Left kidney (tissue), 2 donors: ENCODE results near the gene REPS2. TPM values are rescaled to one million over a fixed set of nuclear protein-coding genes. Genes with fewer than 3 reads are reported as not detected.
"Not testable (repeated sequence)": the region's sequence is repeated elsewhere in the genome, so short reads cannot be mapped to it uniquely, and the experiment has no call there.

Experiments
- DNase-seq: peaks from one replicate; pipeline ENCODE4 v3.0.0-alpha.2; 2013
- polyA plus RNA-seq: library from polyadenylated mRNA; unstranded; fragments of 120-200 nt; gene quantifications from one replicate; pipeline ENCODE4 v1.2.1, GENCODE V29; 2013; ENCODE audit not compliant: insufficient read length

REPS2 gene
- polyA plus RNA-seq, 1 donor, result 12.1 TPM

- DNase-seq, result no peak
Observed at GRCh38 chrX:16963216-16963615, 16.8 kb downstream of the REPS2 start.

- not testable (repeated sequence) for DNase-seq
Observed at GRCh38 chrX:16964976-16965375, 18.5 kb downstream of the REPS2 start.

GRCh38 chrX:16966752-16967448 is 20.4 kb downstream of the REPS2 start:
- DNase-seq, result no peak

GRCh38 chrX:16968753-16969152 is 22.3 kb downstream of the REPS2 start:
- DNase-seq, result not testable (repeated sequence)

DNA sequence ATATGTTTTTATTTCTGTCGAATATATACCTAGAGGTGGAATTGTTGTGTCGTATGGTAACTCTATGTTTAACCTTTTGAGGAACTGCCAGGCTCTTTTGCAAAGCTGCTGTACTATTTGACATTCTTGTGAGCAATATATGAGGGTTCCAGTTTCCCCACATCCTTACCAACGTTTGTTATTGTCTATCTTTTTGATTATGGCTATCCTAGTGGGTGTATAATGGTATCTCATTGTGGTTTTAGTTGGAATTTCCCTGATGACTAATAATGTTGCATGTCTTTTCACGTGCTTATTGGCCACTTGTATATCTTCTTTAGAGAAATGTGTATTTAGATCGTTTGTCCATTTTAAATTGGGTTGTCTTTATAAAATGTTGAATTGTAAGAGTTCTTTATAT is 24.5 kb downstream of the REPS2 start:
- DNase-seq, result no peak

- DNase-seq, result no peak
Observed at GRCh38 chrX:16971694-16972093, 25.2 kb downstream of the REPS2 start.

- DNase-seq, result no peak
Observed at GRCh38 chrX:16975233-16975632, 28.8 kb downstream of the REPS2 start.

DNA sequence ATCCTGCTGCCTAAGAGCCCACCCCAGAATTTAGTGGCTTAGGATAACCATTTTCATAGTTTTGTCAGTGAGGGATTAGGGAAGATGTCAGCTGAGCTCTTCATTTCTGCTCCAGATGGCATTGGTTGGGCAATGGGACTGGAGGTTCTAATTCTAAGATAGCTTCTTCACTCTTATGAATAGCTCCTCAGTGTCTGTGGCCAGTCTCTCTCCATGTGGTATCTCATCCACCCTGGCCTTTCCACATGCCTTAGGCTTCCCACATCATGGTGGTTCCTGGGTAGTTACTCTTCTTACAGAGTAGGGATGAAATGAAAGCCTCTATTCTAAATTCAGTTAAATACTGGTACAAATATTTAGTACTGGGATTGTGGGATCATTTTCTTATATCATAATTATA is 31.3 kb downstream of the REPS2 start:
- DNase-seq, result no peak

- no peak for DNase-seq
Observed at GRCh38 chrX:16978193-16978984, 31.9 kb downstream of the REPS2 start.

DNA sequence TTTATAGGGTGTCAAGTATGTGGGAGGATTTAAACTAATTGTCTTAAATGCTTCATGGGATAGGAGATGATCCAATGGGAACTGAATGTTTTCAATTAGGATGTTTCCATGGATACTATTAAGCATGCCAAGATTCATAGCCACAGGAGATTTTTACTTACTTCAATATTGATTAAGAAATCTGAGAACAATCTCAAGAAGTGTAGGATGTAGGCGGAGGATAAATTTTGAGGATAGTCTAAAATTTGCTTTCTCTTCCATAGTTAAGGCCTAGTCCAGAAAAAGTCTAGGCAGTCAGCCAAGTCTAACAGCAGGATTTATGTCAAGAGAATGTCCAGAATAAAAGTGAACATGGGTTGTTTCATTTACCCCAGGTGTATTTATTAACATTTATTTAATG is 32.8 kb downstream of the REPS2 start:
- no peak for DNase-seq

DNA sequence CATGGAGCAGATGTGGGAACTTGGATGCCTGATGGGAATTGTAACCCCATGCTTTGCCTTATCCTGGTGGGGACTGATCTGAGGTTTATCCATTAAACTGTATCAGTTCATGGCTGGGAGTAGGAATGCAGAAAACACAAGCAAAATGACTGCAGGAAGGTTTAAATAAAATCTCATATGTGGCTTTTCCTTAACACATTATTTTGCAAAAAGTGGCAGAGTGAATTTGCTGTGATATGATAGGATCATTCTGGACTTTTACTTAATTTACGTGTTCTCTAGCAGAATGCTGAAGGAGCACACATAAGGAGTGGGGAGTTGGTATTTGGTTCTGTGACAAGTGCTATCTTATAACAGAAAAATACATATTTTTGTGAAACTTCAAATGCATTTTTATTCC is 34.8 kb downstream of the REPS2 start:
- no peak for DNase-seq

DNA sequence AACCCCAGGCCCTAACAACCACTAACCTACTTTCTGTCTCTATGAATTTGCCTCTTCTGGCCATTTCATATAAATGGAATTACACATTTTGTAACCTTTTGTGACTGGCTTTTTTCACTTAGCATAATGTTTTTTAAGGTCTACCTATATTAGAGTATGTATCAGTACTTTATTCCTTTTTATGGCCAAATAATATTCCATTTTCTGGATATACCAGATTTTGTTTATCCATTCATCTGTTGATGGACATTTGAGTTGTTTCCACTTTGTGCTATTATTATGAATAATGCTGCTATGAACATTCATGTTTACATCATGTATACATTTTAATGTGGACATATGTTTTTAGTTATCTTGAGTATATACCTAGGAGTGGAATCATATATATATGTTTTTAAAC is 35.5 kb downstream of the REPS2 start:
- DNase-seq, result no peak

GRCh38 chrX:16983051-16983450 is 36.6 kb downstream of the REPS2 start:
- DNase-seq, result no peak

- DNase-seq, result no peak
Observed at GRCh38 chrX:16985286-16985685, 38.8 kb downstream of the REPS2 start.

GRCh38 chrX:16986169-16986568 is 39.7 kb downstream of the REPS2 start:
- no peak for DNase-seq

DNA sequence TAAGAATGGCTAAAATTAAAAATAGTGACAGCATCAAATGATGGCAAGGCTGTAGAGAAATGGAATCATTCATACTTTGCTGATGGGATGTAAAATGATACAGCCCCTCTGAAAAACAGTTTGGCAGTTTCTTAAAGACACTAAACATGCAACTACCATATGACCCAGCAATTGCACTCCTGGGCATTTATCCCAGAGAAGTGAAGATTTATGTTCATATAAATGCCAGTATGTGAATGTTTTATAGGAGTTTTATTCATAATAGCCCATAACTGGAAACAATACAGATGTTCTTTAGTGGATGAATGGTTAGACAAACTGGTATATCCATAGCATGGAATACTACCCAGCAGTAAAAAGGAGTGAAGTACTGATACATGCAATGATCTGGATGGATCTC is 43.3 kb downstream of the REPS2 start:
- DNase-seq, result no peak

DNA sequence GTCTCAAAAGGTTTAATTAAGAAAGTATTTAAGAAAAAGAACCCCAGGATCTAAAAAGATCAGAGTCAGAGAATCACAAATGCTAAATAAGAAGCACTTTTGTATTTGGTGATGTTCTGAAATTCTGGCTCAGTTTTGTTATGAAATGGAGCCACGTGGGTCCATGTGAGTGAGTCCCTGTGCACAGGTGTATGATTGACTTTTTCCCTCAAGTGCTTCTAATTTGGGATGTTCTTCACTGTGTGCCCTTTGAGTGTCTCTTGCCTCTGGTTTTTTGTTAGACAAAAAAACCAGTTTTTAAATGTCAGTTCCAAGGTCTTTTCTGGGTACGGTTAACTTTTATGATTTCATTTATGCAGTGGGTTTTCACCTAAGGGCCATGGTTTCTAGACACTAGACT is 44.4 kb downstream of the REPS2 start:
- DNase-seq, result no peak

GRCh38 chrX:16992445-16992844 is 46.0 kb downstream of the REPS2 start:
- no peak for DNase-seq

- no peak for DNase-seq
Observed at GRCh38 chrX:16992951-16993350, 46.5 kb downstream of the REPS2 start.

DNA sequence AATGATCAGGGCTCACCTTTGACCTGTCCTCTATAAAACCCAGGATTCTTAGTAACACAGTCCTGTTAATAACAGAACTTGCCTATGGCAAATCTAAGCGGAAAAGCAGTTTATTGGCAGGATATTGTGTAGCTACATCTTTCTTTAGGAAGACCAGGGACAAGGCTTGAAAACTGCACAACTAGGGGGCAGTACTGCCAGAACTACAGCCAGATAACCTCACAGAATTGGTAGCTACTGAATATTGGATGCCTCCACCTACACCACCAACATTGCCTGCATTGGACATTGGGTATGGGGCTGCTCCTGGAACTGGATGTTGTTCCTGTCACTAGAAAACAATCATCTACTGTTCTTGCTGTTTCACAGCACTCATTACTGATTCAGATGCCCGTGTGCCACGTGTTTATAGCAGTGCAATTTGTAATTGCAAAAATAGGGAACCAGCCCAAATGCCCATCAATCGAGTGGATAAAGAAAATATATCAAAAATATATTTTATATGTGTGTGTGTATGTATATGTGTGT is 47.4 kb downstream of the REPS2 start:
- DNase-seq, result no peak

DNA sequence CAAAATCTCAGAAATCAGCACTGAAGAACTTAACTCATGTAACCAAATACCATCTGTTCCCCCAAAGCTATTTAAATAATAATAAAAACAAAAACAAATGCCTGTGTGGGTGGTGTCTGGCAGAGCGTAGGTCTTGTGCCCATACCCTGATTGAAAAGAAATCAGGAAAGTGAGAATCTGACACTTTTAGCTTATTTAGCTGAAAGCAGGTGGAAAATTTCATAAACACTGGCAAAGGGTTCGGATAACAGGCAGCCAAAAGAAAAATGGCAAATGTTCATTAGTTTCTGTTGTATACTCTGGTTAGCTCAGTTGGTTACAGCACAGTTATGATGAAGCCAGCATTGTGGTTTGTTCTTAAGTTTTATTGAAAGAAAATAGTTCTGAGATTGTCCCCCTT is 48.3 kb downstream of the REPS2 start:
- no peak for DNase-seq

- no peak for DNase-seq
Observed at GRCh38 chrX:16997313-16997712, 50.9 kb downstream of the REPS2 start.

DNA sequence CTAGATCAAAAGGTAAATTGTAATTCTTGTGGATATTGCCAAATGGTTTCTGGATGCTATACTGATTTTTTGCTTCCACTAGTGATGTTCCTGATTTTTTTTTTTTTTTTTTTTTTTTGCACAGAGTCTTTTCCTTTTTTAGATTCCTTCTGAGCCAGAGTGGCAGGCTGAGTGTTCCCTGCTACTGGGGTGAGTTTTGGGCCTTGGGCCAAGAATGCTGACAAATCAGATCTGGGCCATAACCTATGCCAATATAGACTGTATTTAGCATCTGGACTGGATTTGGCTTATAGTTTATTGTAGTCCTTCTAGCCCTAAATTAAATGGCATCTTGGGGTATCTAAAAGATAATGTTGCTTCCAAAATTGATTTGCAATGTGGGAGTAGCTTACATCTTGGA is 52.8 kb downstream of the REPS2 start:
- DNase-seq, result no peak

- no peak for DNase-seq
Observed at GRCh38 chrX:17000751-17001150, 54.3 kb downstream of the REPS2 start.
